ENCODE measurements around the gene FXYD5.

DNA sequence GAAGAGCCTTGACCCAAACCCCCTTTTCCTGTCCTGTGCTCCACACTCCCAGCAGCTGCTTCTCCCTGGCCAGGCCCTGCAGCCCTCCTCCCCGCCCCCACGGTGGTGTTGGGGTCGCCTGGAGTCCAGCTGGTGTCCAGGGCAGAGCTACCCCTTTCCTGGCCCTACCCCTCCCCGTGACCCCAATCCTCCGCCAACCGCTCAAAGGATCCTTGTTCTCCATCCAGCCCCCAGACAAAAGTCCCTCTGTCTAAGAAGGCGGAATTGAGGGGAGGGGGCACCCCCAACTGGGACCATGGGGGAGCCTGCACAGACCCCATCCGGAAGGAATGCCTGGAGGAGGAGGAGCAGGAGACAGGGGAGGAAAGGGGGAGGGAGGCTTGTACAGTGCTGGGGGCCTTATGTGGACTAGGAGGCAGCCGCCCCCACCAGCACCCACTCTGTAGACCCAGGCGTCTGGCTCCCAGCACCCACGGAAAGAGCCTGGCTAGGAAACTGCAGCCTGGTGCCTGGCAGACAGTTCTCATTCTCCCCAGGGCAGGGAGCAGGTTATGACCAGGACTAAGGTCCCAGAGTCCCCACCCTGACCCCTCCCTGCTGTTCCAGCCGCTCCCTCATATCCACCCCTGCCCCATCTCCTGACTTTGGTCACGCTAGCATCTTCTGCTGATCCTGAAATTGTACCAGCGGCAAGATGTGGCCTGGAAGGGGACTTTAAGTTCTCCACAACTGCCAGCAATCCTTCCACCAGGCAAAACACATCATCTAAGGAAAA lies 39.2 kb upstream of the FXYD5 start, which contains the start of gene FXYD3:
- TF ChIP-seq, protein P1, sequence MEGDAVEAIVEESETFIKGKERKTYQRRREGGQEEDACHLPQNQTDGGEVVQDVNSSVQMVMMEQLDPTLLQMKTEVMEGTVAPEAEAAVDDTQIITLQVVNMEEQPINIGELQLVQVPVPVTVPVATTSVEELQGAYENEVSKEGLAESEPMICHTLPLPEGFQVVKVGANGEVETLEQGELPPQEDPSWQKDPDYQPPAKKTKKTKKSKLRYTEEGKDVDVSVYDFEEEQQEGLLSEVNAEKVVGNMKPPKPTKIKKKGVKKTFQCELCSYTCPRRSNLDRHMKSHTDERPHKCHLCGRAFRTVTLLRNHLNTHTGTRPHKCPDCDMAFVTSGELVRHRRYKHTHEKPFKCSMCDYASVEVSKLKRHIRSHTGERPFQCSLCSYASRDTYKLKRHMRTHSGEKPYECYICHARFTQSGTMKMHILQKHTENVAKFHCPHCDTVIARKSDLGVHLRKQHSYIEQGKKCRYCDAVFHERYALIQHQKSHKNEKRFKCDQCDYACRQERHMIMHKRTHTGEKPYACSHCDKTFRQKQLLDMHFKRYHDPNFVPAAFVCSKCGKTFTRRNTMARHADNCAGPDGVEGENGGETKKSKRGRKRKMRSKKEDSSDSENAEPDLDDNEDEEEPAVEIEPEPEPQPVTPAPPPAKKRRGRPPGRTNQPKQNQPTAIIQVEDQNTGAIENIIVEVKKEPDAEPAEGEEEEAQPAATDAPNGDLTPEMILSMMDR (conservative IDR thresholded peaks at IDR 0.05; ENCODE audit: low read length), result no peak
- TF ChIP-seq EZH2phosphoT487 (IDR thresholded peaks at IDR 0.05; ENCODE audit: borderline replicate concordance), result no peak

Measured in Loucy (cell line).